HepG2 (cell line): ENCODE results near the gene NFKB1. TPM values are rescaled to one million over a fixed set of nuclear protein-coding genes. Genes with fewer than 3 reads are reported as not detected.
A peak's percentile ranks its signal among the peaks of the same experiment; 100 is the strongest.

Experiments
- ATRX ChIP-seq: sonication (generic); formaldehyde crosslinking; IDR thresholded peaks from 2 replicates; pipeline ENCODE4 v1.4.0; 2020; ENCODE audit warnings: missing genetic modification reagents, borderline replicate concordance
- CBX5 ChIP-seq: sonication (generic); formaldehyde crosslinking; IDR thresholded peaks from 2 replicates; pipeline ENCODE4 v1.4.0; 2020; ENCODE audit warnings: missing genetic modification reagents, borderline replicate concordance
- GZF1 ChIP-seq: sonication (generic); formaldehyde crosslinking; IDR thresholded peaks from 2 replicates; pipeline ENCODE4 v1.5.1; 2020; ENCODE audit warnings: mild to moderate bottlenecking, missing genetic modification reagents
- HMGA1 ChIP-seq: sonication (generic); formaldehyde crosslinking; conservative IDR thresholded peaks from 2 replicates; pipeline ENCODE4 v1.4.0; 2020; ENCODE audit warnings: missing genetic modification reagents
- HNF4A ChIP-seq: sonication (generic); formaldehyde crosslinking; IDR thresholded peaks from 2 replicates; pipeline ENCODE4 v1.4.0; 2020; ENCODE audit warnings: missing genetic modification reagents
- JUNB ChIP-seq: sonication (generic); formaldehyde crosslinking; IDR thresholded peaks from 2 replicates; pipeline ENCODE4 v1.8.0; 2022; ENCODE audit warnings: missing genetic modification reagents, mild to moderate bottlenecking, borderline replicate concordance
- MXD4 ChIP-seq: IDR thresholded peaks from 2 replicates; pipeline ENCODE4 v1.6.1; 2016; ENCODE audit warnings: mild to moderate bottlenecking, missing biosample characterization, missing genetic modification reagents
- TCF12 ChIP-seq, 2 experiments: fragments of 450-650 bp in 1 of 2; sonication (generic) in 1 of 2; formaldehyde crosslinking in 1 of 2; IDR thresholded peaks; 2 replicates each; pipeline versions ENCODE4 v1.6.1 to v1.8.0; 2017 to 2022; ENCODE audit warnings: antibody characterized with exemption in 1 of 2, mild to moderate bottlenecking in 1 of 2, missing genetic modification reagents in 1 of 2, moderate library complexity in 1 of 2
- ZMYM2 ChIP-seq: sonication (generic); formaldehyde crosslinking; IDR thresholded peaks from 2 replicates; pipeline ENCODE4 v1.8.0; 2022; ENCODE audit warnings: mild to moderate bottlenecking, missing genetic modification reagents
- ZNF263 ChIP-seq: sonication (generic); formaldehyde crosslinking; IDR thresholded peaks from 2 replicates; pipeline ENCODE4 v1.4.0; 2020; ENCODE audit warnings: missing genetic modification reagents
- ZNF607 ChIP-seq: sonication (generic); formaldehyde crosslinking; IDR thresholded peaks from 2 replicates; pipeline ENCODE4 v1.5.1; 2020; ENCODE audit warnings: missing genetic modification reagents, mild to moderate bottlenecking, borderline replicate concordance
- ZNF746 ChIP-seq: sonication (generic); formaldehyde crosslinking; IDR thresholded peaks from 2 replicates; pipeline ENCODE4 v1.8.0; 2022; ENCODE audit warnings: mild to moderate bottlenecking, missing genetic modification reagents
- ZSCAN12 ChIP-seq: sonication (generic); formaldehyde crosslinking; IDR thresholded peaks from 2 replicates; pipeline ENCODE4 v1.9.0; 2021; ENCODE audit warnings: mild to moderate bottlenecking, missing genetic modification reagents
- polyA plus RNA-seq, 8 experiments: library from polyadenylated mRNA; depleted of rRNA in 3 of 8; stranded (reverse) in 7 of 8; unstranded in 1 of 8; fragments of >200 nt; fragmentation: Illumina TruSeq in 4 of 8; extraction: Trizol in 4 of 8; gene quantifications; 2 replicates each; pipeline versions ENCODE4 v1.2.1 to v1.2.3, GENCODE V29; 2011 to 2016; ENCODE audit warnings: low read depth in 4 of 8, missing spikeins in 1 of 8, mixed read lengths in 1 of 8; ENCODE audit not compliant: insufficient read depth in 1 of 8
- total RNA-seq, 5 experiments: library from RNA; depleted of rRNA; stranded (reverse); fragments of >200 nt; fragmentation: Illumina TruSeq; extraction: Trizol; gene quantifications; 2 replicates each; pipeline ENCODE4 v1.2.3, GENCODE V29; 2016; ENCODE audit warnings: low read depth in 1 of 5
- TF ChIP-seq, protein P1 (sequence below): sonication (generic); formaldehyde crosslinking; IDR thresholded peaks from 2 replicates; pipeline ENCODE4 v1.4.0; 2020; ENCODE audit warnings: missing genetic modification reagents, borderline replicate concordance
- TF ChIP-seq, protein P2 (sequence below): fragments of 450-650 bp; IDR thresholded peaks from 2 replicates; pipeline ENCODE4 v1.6.1; 2016
- TF ChIP-seq, protein P3 (sequence below): sonication (generic); formaldehyde crosslinking; IDR thresholded peaks from 2 replicates; pipeline ENCODE4 v1.5.0; 2020; ENCODE audit warnings: missing genetic modification reagents
- TF ChIP-seq, protein P4 (sequence below): sonication (generic); formaldehyde crosslinking; IDR thresholded peaks from 2 replicates; pipeline ENCODE4 v1.5.0; 2020; ENCODE audit warnings: mild to moderate bottlenecking, missing genetic modification reagents, moderate library complexity
- TF ChIP-seq, protein P5 (sequence below): IDR thresholded peaks from 2 replicates; pipeline ENCODE4 v1.4.0; 2020; ENCODE audit warnings: mild to moderate bottlenecking, missing genetic modification reagents

The NFKB1 gene
- total and polyA plus RNA-seq, 2 of the 13 experiments (the other 11 are each of a cell fraction or from before 2014, with no cell fraction given): 15.4 to 31.6 TPM

DNA sequence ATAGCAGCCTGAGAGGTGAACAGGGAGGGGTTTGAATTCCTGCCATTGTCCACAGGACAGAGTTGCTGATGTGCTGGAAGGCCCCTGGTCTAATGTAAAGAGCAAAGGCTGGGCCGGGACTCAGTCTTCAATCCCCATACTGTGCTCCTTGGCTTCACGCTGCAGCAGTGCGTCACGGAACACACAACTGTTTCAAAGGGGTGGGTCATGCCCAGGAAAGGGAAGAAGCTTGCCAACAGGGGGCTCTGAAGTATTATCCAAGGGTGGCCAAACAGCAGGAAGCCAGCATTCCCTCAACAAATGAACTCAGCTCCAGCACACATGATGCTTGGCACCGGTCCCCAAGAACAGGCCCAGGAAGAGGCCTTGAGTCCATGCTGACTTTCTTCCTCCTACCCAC lies 122.5 kb downstream of the NFKB1 start (continued):
- TF ChIP-seq, protein P1, sequence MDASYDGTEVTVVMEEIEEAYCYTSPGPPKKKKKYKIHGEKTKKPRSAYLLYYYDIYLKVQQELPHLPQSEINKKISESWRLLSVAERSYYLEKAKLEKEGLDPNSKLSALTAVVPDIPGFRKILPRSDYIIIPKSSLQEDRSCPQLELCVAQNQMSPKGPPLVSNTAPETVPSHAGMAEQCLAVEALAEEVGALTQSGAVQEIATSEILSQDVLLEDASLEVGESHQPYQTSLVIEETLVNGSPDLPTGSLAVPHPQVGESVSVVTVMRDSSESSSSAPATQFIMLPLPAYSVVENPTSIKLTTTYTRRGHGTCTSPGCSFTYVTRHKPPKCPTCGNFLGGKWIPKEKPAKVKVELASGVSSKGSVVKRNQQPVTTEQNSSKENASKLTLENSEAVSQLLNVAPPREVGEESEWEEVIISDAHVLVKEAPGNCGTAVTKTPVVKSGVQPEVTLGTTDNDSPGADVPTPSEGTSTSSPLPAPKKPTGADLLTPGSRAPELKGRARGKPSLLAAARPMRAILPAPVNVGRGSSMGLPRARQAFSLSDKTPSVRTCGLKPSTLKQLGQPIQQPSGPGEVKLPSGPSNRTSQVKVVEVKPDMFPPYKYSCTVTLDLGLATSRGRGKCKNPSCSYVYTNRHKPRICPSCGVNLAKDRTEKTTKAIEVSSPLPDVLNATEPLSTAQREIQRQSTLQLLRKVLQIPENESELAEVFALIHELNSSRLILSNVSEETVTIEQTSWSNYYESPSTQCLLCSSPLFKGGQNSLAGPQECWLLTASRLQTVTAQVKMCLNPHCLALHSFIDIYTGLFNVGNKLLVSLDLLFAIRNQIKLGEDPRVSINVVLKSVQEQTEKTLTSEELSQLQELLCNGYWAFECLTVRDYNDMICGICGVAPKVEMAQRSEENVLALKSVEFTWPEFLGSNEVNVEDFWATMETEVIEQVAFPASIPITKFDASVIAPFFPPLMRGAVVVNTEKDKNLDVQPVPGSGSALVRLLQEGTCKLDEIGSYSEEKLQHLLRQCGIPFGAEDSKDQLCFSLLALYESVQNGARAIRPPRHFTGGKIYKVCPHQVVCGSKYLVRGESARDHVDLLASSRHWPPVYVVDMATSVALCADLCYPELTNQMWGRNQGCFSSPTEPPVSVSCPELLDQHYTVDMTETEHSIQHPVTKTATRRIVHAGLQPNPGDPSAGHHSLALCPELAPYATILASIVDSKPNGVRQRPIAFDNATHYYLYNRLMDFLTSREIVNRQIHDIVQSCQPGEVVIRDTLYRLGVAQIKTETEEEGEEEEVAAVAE (CRISPR knock-in tag): no peak
- TF ChIP-seq ZNF607 (CRISPR knock-in tag): no peak
- no peak for TF ChIP-seq TCF12 (IDR thresholded peaks at IDR 0.05)
- no peak for TF ChIP-seq TCF12 (CRISPR knock-in tag; IDR thresholded peaks at IDR 0.05)
- TF ChIP-seq GZF1 (CRISPR knock-in tag): no peak
- TF ChIP-seq ZMYM2 (CRISPR knock-in tag): no peak
- TF ChIP-seq, protein P2, sequence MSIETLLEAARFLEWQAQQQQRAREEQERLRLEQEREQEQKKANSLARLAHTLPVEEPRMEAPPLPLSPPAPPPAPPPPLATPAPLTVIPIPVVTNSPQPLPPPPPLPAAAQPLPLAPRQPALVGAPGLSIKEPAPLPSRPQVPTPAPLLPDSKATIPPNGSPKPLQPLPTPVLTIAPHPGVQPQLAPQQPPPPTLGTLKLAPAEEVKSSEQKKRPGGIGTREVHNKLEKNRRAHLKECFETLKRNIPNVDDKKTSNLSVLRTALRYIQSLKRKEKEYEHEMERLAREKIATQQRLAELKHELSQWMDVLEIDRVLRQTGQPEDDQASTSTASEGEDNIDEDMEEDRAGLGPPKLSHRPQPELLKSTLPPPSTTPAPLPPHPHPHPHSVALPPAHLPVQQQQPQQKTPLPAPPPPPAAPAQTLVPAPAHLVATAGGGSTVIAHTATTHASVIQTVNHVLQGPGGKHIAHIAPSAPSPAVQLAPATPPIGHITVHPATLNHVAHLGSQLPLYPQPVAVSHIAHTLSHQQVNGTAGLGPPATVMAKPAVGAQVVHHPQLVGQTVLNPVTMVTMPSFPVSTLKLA: no peak
- peak; percentile 50; the same call in 1 of the 2 replicates for TF ChIP-seq ZNF263
- no peak for TF ChIP-seq ZSCAN12
- TF ChIP-seq ATRX (CRISPR knock-in tag): no peak
- TF ChIP-seq HNF4A (CRISPR knock-in tag): peak; percentile 33; the same call in 1 of the 2 replicates
- TF ChIP-seq, protein P3, sequence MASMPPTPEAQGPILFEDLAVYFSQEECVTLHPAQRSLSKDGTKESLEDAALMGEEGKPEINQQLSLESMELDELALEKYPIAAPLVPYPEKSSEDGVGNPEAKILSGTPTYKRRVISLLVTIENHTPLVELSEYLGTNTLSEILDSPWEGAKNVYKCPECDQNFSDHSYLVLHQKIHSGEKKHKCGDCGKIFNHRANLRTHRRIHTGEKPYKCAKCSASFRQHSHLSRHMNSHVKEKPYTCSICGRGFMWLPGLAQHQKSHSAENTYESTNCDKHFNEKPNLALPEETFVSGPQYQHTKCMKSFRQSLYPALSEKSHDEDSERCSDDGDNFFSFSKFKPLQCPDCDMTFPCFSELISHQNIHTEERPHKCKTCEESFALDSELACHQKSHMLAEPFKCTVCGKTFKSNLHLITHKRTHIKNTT (CRISPR knock-in tag): no peak
- no peak for TF ChIP-seq CBX5 (CRISPR knock-in tag)
- TF ChIP-seq MXD4 (CRISPR knock-in tag): no peak
- TF ChIP-seq, protein P4, sequence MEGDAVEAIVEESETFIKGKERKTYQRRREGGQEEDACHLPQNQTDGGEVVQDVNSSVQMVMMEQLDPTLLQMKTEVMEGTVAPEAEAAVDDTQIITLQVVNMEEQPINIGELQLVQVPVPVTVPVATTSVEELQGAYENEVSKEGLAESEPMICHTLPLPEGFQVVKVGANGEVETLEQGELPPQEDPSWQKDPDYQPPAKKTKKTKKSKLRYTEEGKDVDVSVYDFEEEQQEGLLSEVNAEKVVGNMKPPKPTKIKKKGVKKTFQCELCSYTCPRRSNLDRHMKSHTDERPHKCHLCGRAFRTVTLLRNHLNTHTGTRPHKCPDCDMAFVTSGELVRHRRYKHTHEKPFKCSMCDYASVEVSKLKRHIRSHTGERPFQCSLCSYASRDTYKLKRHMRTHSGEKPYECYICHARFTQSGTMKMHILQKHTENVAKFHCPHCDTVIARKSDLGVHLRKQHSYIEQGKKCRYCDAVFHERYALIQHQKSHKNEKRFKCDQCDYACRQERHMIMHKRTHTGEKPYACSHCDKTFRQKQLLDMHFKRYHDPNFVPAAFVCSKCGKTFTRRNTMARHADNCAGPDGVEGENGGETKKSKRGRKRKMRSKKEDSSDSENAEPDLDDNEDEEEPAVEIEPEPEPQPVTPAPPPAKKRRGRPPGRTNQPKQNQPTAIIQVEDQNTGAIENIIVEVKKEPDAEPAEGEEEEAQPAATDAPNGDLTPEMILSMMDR (CRISPR knock-in tag): peak; percentile 76
- TF ChIP-seq ZNF746 (CRISPR knock-in tag): no peak
- TF ChIP-seq HMGA1 (CRISPR knock-in tag): no peak
- TF ChIP-seq, protein P5, sequence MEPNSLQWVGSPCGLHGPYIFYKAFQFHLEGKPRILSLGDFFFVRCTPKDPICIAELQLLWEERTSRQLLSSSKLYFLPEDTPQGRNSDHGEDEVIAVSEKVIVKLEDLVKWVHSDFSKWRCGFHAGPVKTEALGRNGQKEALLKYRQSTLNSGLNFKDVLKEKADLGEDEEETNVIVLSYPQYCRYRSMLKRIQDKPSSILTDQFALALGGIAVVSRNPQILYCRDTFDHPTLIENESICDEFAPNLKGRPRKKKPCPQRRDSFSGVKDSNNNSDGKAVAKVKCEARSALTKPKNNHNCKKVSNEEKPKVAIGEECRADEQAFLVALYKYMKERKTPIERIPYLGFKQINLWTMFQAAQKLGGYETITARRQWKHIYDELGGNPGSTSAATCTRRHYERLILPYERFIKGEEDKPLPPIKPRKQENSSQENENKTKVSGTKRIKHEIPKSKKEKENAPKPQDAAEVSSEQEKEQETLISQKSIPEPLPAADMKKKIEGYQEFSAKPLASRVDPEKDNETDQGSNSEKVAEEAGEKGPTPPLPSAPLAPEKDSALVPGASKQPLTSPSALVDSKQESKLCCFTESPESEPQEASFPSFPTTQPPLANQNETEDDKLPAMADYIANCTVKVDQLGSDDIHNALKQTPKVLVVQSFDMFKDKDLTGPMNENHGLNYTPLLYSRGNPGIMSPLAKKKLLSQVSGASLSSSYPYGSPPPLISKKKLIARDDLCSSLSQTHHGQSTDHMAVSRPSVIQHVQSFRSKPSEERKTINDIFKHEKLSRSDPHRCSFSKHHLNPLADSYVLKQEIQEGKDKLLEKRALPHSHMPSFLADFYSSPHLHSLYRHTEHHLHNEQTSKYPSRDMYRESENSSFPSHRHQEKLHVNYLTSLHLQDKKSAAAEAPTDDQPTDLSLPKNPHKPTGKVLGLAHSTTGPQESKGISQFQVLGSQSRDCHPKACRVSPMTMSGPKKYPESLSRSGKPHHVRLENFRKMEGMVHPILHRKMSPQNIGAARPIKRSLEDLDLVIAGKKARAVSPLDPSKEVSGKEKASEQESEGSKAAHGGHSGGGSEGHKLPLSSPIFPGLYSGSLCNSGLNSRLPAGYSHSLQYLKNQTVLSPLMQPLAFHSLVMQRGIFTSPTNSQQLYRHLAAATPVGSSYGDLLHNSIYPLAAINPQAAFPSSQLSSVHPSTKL (CRISPR knock-in tag): peak; percentile 31; the same call in 1 of the 2 replicates
- no peak for TF ChIP-seq JUNB (CRISPR knock-in tag)
